Astrocyte of the spinal cord (primary cell): Measurements from ENCODE around the gene KIAA1958.

Experiments used
- DNase-seq: peaks from one replicate; pipeline ENCODE4 v3.0.0; 2011; ENCODE audit warnings: low read depth, low spot score
- H3K4me3 ChIP-seq: 2 replicates; pipeline ENCODE4 v1.5.1; 2011; ENCODE audit warnings: low read depth, mild to moderate bottlenecking, low read length, moderate library complexity
- in situ Hi-C: cut with HindIII; loops from 2 replicates; pipeline ENCODE4 v1.10.0; 2017; ENCODE audit warnings: low sequenced_read_pairs
- TF ChIP-seq, protein P1 (sequence below): IDR thresholded peaks from 2 replicates; pipeline ENCODE4 v1.5.1; 2012; ENCODE audit warnings: low read depth, mild to moderate bottlenecking, low read length, inconsistent platforms

The KIAA1958 gene

DNA sequence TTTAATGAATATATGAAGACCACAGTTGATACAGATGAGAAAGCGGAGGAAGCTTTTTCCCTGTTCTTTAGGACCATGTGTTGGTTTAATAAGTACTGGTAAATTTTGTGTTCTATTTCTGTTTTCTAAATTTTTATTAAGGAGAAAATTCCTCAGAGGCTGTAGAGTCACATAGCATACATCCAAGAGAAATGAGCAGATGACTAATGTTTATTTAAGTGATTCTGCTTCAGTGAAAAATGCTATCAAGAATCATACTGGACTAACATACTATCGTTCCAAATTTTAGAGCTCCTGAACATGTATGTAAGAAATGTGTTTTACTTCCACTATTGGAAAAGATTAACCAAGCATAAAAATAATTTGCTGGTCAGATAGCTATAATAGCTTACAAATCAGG lies 115.0 kb downstream of the KIAA1958 start:
- no peak overlapping the region for H3K4me3 ChIP-seq
- in situ Hi-C loops: no loop called here
- TF ChIP-seq, protein P1, sequence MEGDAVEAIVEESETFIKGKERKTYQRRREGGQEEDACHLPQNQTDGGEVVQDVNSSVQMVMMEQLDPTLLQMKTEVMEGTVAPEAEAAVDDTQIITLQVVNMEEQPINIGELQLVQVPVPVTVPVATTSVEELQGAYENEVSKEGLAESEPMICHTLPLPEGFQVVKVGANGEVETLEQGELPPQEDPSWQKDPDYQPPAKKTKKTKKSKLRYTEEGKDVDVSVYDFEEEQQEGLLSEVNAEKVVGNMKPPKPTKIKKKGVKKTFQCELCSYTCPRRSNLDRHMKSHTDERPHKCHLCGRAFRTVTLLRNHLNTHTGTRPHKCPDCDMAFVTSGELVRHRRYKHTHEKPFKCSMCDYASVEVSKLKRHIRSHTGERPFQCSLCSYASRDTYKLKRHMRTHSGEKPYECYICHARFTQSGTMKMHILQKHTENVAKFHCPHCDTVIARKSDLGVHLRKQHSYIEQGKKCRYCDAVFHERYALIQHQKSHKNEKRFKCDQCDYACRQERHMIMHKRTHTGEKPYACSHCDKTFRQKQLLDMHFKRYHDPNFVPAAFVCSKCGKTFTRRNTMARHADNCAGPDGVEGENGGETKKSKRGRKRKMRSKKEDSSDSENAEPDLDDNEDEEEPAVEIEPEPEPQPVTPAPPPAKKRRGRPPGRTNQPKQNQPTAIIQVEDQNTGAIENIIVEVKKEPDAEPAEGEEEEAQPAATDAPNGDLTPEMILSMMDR: no peak
- peak; percentile 38 for DNase-seq

DNA sequence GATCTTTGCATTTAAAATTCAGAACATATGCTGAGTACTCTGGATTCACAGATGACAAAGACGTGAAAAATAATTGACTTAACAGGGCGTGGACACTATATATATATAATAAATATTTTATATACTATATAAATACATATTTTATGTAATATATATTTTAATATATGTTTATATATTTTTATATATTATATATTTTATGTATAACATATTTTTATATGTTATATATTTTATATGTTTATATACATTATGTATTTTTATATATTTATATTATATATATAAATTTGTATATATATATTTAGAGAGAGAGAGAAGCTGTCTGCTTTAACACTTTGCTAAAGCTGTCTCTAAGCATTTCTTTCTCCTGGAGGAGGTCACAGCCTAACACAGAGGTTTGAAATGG lies 118.2 kb downstream of the KIAA1958 start:
- DNase-seq: no peak
- TF ChIP-seq, protein P1: no peak
- in situ Hi-C loops: no loop called here
- no peak overlapping the region for H3K4me3 ChIP-seq

DNA sequence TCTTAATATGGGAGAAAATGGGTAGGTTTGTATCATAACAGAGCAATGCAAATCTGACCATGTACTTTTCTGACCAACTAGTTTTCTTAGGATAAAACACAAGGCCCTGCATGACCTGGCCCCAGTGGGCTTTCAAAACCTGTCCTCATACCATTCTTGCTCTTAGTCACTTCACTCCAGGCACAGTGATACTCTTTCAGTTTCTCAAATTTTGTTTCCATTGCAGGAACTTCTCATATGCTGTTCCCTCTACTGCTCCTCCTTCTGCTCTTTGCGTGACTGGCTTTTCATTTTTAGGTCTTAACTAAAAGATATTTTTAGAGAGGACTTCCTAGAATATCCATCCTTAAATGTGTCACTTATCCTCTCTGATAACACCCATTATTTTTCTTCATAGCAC lies 118.9 kb downstream of the KIAA1958 start:
- in situ Hi-C loops: no loop called here
- TF ChIP-seq, protein P1: no peak
- no peak overlapping the region for H3K4me3 ChIP-seq
- DNase-seq: no peak

DNA sequence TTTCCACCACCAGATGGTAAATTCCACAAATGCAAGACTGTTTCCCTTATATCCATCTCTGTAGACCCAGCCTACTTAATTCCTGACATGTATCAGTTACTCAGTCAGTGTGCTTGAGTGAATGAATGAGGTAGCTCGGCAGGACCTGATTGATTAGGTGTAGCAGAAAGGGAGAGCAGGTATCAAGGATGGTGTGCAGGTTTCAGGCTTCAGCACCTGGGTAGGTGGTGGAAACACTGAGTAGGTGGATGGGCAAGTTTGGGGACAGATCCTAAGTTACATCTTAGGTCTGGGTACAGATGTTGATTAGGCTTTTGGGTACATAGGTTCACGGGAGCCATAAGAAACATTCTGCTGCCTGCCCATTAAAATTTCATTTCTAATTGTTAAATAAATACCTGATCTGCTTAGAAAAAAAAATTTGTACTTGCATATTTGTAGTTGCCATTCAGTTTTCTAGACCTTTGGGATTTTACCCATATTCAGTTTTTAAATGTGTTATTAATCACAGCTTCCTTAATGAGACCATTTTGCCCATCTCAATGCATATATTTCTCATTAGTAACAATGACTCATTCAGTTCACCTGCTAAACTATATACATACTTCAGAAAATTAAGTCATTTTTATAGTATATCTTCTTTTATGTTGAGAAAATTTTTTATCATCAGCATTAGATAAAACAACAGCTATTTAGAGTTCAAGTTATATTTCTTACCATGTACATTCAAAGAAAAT lies 119.5 kb downstream of the KIAA1958 start:
- TF ChIP-seq, protein P1: no peak
- no peak for DNase-seq
- H3K4me3 ChIP-seq: no peak overlapping the region
- in situ Hi-C loops: no loop called here

DNA sequence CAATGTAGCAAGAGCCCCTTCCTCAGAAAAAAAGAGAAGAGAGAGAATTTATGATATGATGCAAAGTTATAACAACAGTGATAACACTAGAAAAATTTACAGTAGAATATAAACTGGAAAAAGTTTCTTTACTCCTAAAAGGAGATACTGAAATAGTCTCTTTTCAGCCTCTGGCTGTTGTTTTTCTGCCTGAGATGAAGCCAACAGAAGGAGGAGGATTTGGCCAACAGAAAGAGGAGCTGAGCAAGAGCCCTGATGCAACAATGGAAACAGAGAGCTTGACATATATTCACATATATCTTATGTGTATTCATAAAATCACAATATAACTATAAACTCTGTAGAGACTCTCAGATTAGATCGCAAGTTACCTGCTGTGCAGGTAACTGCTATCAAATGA lies 122.2 kb downstream of the KIAA1958 start:
- DNase-seq: no peak
- H3K4me3 ChIP-seq: no peak overlapping the region
- TF ChIP-seq, protein P1: no peak
- in situ Hi-C loops: no loop called here

DNA sequence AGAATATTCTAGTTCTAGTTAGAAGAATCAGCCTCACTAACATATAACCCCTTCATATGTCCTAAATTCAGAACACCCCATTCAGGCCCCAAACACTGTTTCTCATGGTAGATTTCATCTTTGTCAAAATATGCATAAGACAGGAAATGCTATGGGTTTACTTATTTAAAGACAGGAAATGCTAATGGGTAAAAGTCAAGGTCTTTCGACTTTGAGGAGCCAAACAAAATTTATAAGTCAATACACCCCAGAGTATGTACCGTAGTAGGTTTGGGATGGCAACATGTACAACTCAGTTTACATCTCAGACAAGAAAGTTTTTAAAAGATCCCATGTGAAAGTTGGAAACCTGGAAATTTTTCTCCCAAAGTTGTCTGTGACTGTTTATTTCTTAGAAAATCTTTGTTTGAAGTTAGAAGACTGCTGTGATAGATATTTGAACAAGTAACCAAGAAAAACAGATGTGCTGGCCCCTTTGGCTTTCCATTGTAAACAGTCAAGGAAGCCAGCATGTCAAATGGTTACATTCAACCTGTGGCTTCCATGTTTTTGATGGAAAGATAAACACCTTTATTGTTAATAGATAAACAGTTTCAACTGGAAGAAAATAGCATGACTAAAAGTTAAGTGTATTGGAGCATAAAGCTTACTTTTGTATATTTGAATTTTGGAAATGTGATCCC lies 129.1 kb downstream of the KIAA1958 start:
- TF ChIP-seq, protein P1: no peak
- in situ Hi-C loops: no loop called here
- no peak for DNase-seq
- no peak overlapping the region for H3K4me3 ChIP-seq
